IMR-90 (cell line): Measurements from ENCODE around the gene RNFT2. TPM values are rescaled to one million over a fixed set of nuclear protein-coding genes. Genes with fewer than 3 reads are reported as not detected.

ENCODE experiments used
- CEBPB ChIP-seq: IDR thresholded peaks from 2 replicates; pipeline ENCODE4 v1.6.1; 2012; ENCODE audit warnings: low read depth, low read length, improper control_type of control experiment
- MAFK ChIP-seq: IDR thresholded peaks from 2 replicates; pipeline ENCODE4 v1.6.1; 2012; ENCODE audit warnings: low read depth, low read length, improper control_type of control experiment
- MAZ ChIP-seq: IDR thresholded peaks from 2 replicates; pipeline ENCODE4 v1.6.1; 2012; ENCODE audit warnings: low read depth, mild to moderate bottlenecking, low read length, improper control_type of control experiment, moderate library complexity, borderline replicate concordance
- NFE2L2 ChIP-seq: fragments of 150-350 bp; IDR thresholded peaks from 2 replicates; pipeline ENCODE4 v1.6.1; 2016; ENCODE audit warnings: low read depth, mild to moderate bottlenecking, low read length
- SMC3 ChIP-seq: fragments of 150-350 bp; IDR thresholded peaks from 2 replicates; pipeline ENCODE4 v1.6.1; 2016; ENCODE audit warnings: low read depth, mild to moderate bottlenecking, antibody characterized with exemption, low read length, moderate library complexity
- USF2 ChIP-seq: fragments of 150-350 bp; IDR thresholded peaks from 2 replicates; pipeline ENCODE4 v1.6.1; 2017; ENCODE audit warnings: mild to moderate bottlenecking, antibody characterized with exemption, low read length, low read depth
- polyA plus RNA-seq, 3 experiments: library from polyadenylated mRNA; depleted of rRNA; stranded (reverse); fragments of >200 nt; gene quantifications; 2 replicates each; pipeline ENCODE4 v1.2.3, GENCODE V29; 2012; ENCODE audit warnings: low replicate concordance in 1 of 3
- total RNA-seq: library from RNA; depleted of rRNA; stranded (reverse); fragments of >200 nt; gene quantifications from 2 replicates; pipeline ENCODE4 v1.2.3, GENCODE V29; 2012

Gene RNFT2
- total and polyA plus RNA-seq, 2 of the 4 experiments (the other 2 are of a cell fraction), result 1.6 to 2.3 TPM

- TF ChIP-seq SMC3, result no peak
- no peak for TF ChIP-seq NFE2L2
- TF ChIP-seq MAFK, result no peak
- peak; percentile 69; the same call in 1 of the 2 replicates for TF ChIP-seq MAZ
- TF ChIP-seq USF2, result peak; percentile 94
- 0 out of 2 replicates have a peak, but pooled peaks have one; percentile 24 for TF ChIP-seq CEBPB
Observed at GRCh38 chr12:116737774-116738657, at the start of gene RNFT2, which contains the start of gene SPRING1 (continued).
